GM12878 (cell line): ENCODE measurements around the gene SORCS2. TPM values are rescaled to one million over a fixed set of nuclear protein-coding genes. Genes with fewer than 3 reads are reported as not detected.

ENCODE experiments used
- BHLHE40 ChIP-seq, 2 experiments: fragments of 450-650 bp in 1 of 2; IDR thresholded peaks; 2 replicates each; pipeline ENCODE4 v1.6.1; 2011 to 2017; ENCODE audit warnings: low read depth in 2 of 2, borderline replicate concordance in 1 of 2, improper control_type of control experiment in 1 of 2, low read length in 1 of 2, mild to moderate bottlenecking in 1 of 2
- CBX3 ChIP-seq: fragments of 200-600 bp; sonication (generic); IDR thresholded peaks from 2 replicates; pipeline ENCODE4 v1.6.1; 2016; ENCODE audit warnings: low read depth, borderline replicate concordance
- CEBPB ChIP-seq, 2 experiments: fragments of 150-350 bp in 1 of 2; IDR thresholded peaks; 2 replicates each; pipeline ENCODE4 v1.6.1; 2012 to 2014; ENCODE audit warnings: low read depth in 2 of 2, low read length in 2 of 2, borderline replicate concordance in 1 of 2, inconsistent platforms in 1 of 2
- HDGF ChIP-seq: fragments of 450-650 bp; IDR thresholded peaks from 2 replicates; pipeline ENCODE4 v1.6.1; 2016; ENCODE audit warnings: antibody characterized with exemption
- IRF4 ChIP-seq: IDR thresholded peaks from 2 replicates; pipeline ENCODE4 v1.6.1; 2011; ENCODE audit warnings: low read depth, low read length
- KAT2A ChIP-seq: conservative IDR thresholded peaks from 2 replicates; pipeline ENCODE4 v1.6.1; 2011; ENCODE audit warnings: low read depth, low read length; ENCODE audit not compliant: control insufficient read depth
- NFYA ChIP-seq: IDR thresholded peaks from 2 replicates; pipeline ENCODE4 v1.6.1; 2011; ENCODE audit warnings: low read depth, mild to moderate bottlenecking, low read length, improper control_type of control experiment, borderline replicate concordance
- PAX5 ChIP-seq: IDR thresholded peaks from 2 replicates; pipeline ENCODE4 v1.6.1; 2011; ENCODE audit warnings: low read depth, low read length, borderline replicate concordance
- PAX8 ChIP-seq: fragments of 450-650 bp; IDR thresholded peaks from 2 replicates; pipeline ENCODE4 v1.6.1; 2017; ENCODE audit warnings: mild to moderate bottlenecking, moderate library complexity
- PKNOX1 ChIP-seq: fragments of 450-650 bp; IDR thresholded peaks from 2 replicates; pipeline ENCODE4 v1.6.1; 2016; ENCODE audit warnings: mild to moderate bottlenecking
- POLR2A ChIP-seq: IDR thresholded peaks from 2 replicates; pipeline ENCODE4 v1.6.1; 2011; ENCODE audit warnings: low read depth, mild to moderate bottlenecking, low read length
- POU2F2 ChIP-seq: IDR thresholded peaks from 3 replicates; pipeline ENCODE4 v1.6.1; 2011; ENCODE audit warnings: low read depth, mild to moderate bottlenecking, low read length, borderline replicate concordance
- SPI1 ChIP-seq: IDR thresholded peaks from 2 replicates; pipeline ENCODE4 v1.6.1; 2011; ENCODE audit warnings: low read depth, mild to moderate bottlenecking, low read length, moderate library complexity, borderline replicate concordance; ENCODE audit not compliant: insufficient read depth
- TAF1 ChIP-seq: IDR thresholded peaks from 2 replicates; pipeline ENCODE4 v1.6.1; 2011; ENCODE audit warnings: mild to moderate bottlenecking, low read depth, low read length, borderline replicate concordance
- TBL1XR1 ChIP-seq: IDR thresholded peaks from 2 replicates; pipeline ENCODE4 v1.6.1; 2012; ENCODE audit warnings: low read depth, low read length, improper control_type of control experiment
- ZBTB11 ChIP-seq: fragments of 450-650 bp; formaldehyde crosslinking; IDR thresholded peaks from 2 replicates; pipeline ENCODE4 v1.5.0; 2022; ENCODE audit warnings: mild to moderate bottlenecking, missing genetic modification characterization
- ZNF592 ChIP-seq: fragments of 450-650 bp; IDR thresholded peaks from 2 replicates; pipeline ENCODE4 v1.6.1; 2017; ENCODE audit warnings: mild to moderate bottlenecking, moderate library complexity
- polyA plus RNA-seq, 11 experiments: library from polyadenylated mRNA; depleted of rRNA in 4 of 11; unstranded in 6 of 11; stranded (reverse) in 5 of 11; fragments of >200 nt; fragmentation: Nextera tagmentation in 4 of 11; fragmentation: Illumina TruSeq in 1 of 11; extraction: Ambion mirVana in 4 of 11; extraction: Trizol in 1 of 11; gene quantifications; 1 replicate in 1 of 11; 2 replicates in 10 of 11; pipeline versions ENCODE4 v1.2.1 to v1.2.3, GENCODE V29; 2011 to 2016; ENCODE audit warnings: inconsistent platforms in 2 of 11, missing spikeins in 2 of 11, low read depth in 1 of 11
- total RNA-seq, 4 experiments: library from RNA; depleted of rRNA in 3 of 4; stranded (reverse); fragments of >200 nt in 3 of 4; fragmentation: Illumina TruSeq in 1 of 4; extraction: Trizol in 1 of 4; gene quantifications; 2 replicates each; pipeline versions ENCODE4 v1.2.1 to v1.2.3, GENCODE V29; 2013 to 2021

SORCS2 gene
- total and polyA plus RNA-seq, 10 of the 15 experiments (the other 5 are each of a cell fraction or from before 2014, with no cell fraction given), result 0.01 to 0.15 (median 0.05) TPM; not detected in 5

GRCh38 chr4:7771541-7772507, 579.5 kb downstream of the SORCS2 start (continued):
- TF ChIP-seq PKNOX1 (peak; percentile 78), ZNF592 (no peak), PAX5 (peak; percentile 90), SPI1 (peak; percentile 32; the same call in 1 of the 2 replicates), IRF4 (peak; percentile 92), HDGF (no peak), PAX8 (no peak), POLR2A (no peak), TBL1XR1 (0 out of 2 replicates have a peak, but pooled peaks have one; percentile 17), BHLHE40 (IDR thresholded peaks at IDR 0.05; ENCODE audit: borderline replicate concordance in 1 of 2, low read depth in 2 of 2, low read length in 1 of 2) (0 out of 4 replicates have a peak, but pooled peaks of 1 of the 2 experiments have one; percentile 24), ZBTB11 (CRISPR knock-in tag) (no peak), POU2F2 (no peak), KAT2A (no peak), CBX3 (no peak), CEBPB (IDR thresholded peaks at IDR 0.05; ENCODE audit: borderline replicate concordance in 1 of 2, low read depth in 2 of 2, low read length in 2 of 2) (peak in 1 of 2 experiments; percentile 77; a peak in 2 of 4 replicates), NFYA (no peak), TAF1 (no peak)
